ENCODE results near the gene SDSL. TPM values are rescaled to one million over a fixed set of nuclear protein-coding genes. Genes with fewer than 3 reads are reported as not detected.
A peak's percentile ranks its signal among the peaks of the same experiment; 100 is the strongest.

The SDSL gene
- total and polyA plus RNA-seq, 2 of the 13 experiments (the other 11 are each of a cell fraction or from before 2014, with no cell fraction given), result 1.2 to 1.7 TPM

GRCh38 chr12:113418213-113418879 is 3.8 kb upstream of the SDSL start (continued):
- TF ChIP-seq THAP7 (CRISPR knock-in tag; IDR thresholded peaks at IDR 0.05) (no peak), E2F5 (CRISPR knock-in tag; conservative IDR thresholded peaks at IDR 0.05) (no peak), JARID2 (CRISPR knock-in tag; IDR thresholded peaks at IDR 0.05; ENCODE audit: insufficient replicate concordance) (no peak), SP5 (CRISPR knock-in tag; IDR thresholded peaks at IDR 0.05; ENCODE audit: borderline replicate concordance, low read depth) (peak; percentile 48; the same call in 1 of the 2 replicates), EZH2 (conservative IDR thresholded peaks at IDR 0.05; ENCODE audit: low read depth, low read length) (no peak), MED13 (CRISPR knock-in tag; IDR thresholded peaks at IDR 0.05) (no peak), ZFP41 (CRISPR knock-in tag; IDR thresholded peaks at IDR 0.05; ENCODE audit: borderline replicate concordance) (no peak), NR2F6 (IDR thresholded peaks at IDR 0.05) (peak; percentile 92), NR2F6 (CRISPR knock-in tag; IDR thresholded peaks at IDR 0.05) (peak; percentile 91), NR2F2 (IDR thresholded peaks at IDR 0.05; ENCODE audit: borderline replicate concordance, low read depth) (peak; percentile 65; the same call in 1 of the 2 replicates), TBX2 (CRISPR knock-in tag; IDR thresholded peaks at IDR 0.05; ENCODE audit: borderline replicate concordance) (peak; percentile 95), ZKSCAN8 (CRISPR knock-in tag; IDR thresholded peaks at IDR 0.05; ENCODE audit: borderline replicate concordance) (no peak), CSRNP1 (CRISPR knock-in tag; IDR thresholded peaks at IDR 0.05) (no peak), ZNF33A (CRISPR knock-in tag; IDR thresholded peaks at IDR 0.05; ENCODE audit: borderline replicate concordance) (no peak), ATAD3A (CRISPR knock-in tag; IDR thresholded peaks at IDR 0.05) (no peak), ZKSCAN1 (IDR thresholded peaks at IDR 0.05; ENCODE audit: low read length) (no peak), NFE2L1 (CRISPR knock-in tag; IDR thresholded peaks at IDR 0.05; ENCODE audit: borderline replicate concordance) (no peak), ZMAT3 (CRISPR knock-in tag; conservative IDR thresholded peaks at IDR 0.05) (no peak), ZNF790 (CRISPR knock-in tag; IDR thresholded peaks at IDR 0.05; ENCODE audit: borderline replicate concordance) (no peak), SMAD3 (CRISPR knock-in tag; IDR thresholded peaks at IDR 0.05) (no peak), ADNP (CRISPR knock-in tag; IDR thresholded peaks at IDR 0.05) (peak; percentile 80; the same call in 1 of the 2 replicates), ZSCAN22 (CRISPR knock-in tag; IDR thresholded peaks at IDR 0.05) (no peak), MBNL3 (CRISPR knock-in tag; conservative IDR thresholded peaks at IDR 0.05) (no peak), THAP11 (CRISPR knock-in tag; IDR thresholded peaks at IDR 0.05) (0 out of 2 replicates have a peak, but pooled peaks have one; percentile 29), ZNF234 (CRISPR knock-in tag; conservative IDR thresholded peaks at IDR 0.05) (no peak), ZNF557 (CRISPR knock-in tag; IDR thresholded peaks at IDR 0.05) (no peak), NFE2L2 (IDR thresholded peaks at IDR 0.05; ENCODE audit: low read length) (no peak)
- TF ChIP-seq, protein P1, sequence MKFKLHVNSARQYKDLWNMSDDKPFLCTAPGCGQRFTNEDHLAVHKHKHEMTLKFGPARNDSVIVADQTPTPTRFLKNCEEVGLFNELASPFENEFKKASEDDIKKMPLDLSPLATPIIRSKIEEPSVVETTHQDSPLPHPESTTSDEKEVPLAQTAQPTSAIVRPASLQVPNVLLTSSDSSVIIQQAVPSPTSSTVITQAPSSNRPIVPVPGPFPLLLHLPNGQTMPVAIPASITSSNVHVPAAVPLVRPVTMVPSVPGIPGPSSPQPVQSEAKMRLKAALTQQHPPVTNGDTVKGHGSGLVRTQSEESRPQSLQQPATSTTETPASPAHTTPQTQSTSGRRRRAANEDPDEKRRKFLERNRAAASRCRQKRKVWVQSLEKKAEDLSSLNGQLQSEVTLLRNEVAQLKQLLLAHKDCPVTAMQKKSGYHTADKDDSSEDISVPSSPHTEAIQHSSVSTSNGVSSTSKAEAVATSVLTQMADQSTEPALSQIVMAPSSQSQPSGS (CRISPR knock-in tag; IDR thresholded peaks at IDR 0.05), result 0 out of 2 replicates have a peak, but pooled peaks have one; percentile 20
